Esophagus (tissue), 2 donors: ENCODE results near the gene ACOT12. TPM values are rescaled to one million over a fixed set of nuclear protein-coding genes. Genes with fewer than 3 reads are reported as not detected.

Experiments
- H3K27ac ChIP-seq, 2 donors: one replicate each; pipeline ENCODE4 v1.5.1; 2013; ENCODE audit warnings: low read depth in 2 of 2, mild to moderate bottlenecking in 2 of 2, inconsistent platforms in 1 of 2, low read length in 1 of 2, moderate library complexity in 1 of 2
- H3K27me3 ChIP-seq, 2 donors: one replicate each; pipeline ENCODE4 v1.6.1; 2013; ENCODE audit warnings: low read length in 2 of 2, control low read depth in 1 of 2, mild to moderate bottlenecking in 1 of 2; ENCODE audit not compliant: insufficient read depth in 2 of 2, control insufficient read depth in 1 of 2
- H3K36me3 ChIP-seq, 2 donors: one replicate each; pipeline ENCODE4 v1.6.1; 2013; ENCODE audit warnings: low read length in 1 of 2; ENCODE audit not compliant: control insufficient read depth in 2 of 2, insufficient read depth in 2 of 2
- H3K4me1 ChIP-seq, 2 donors: one replicate each; pipeline ENCODE4 v1.6.1; 2013; ENCODE audit warnings: low read length in 1 of 2; ENCODE audit not compliant: control insufficient read depth in 2 of 2, insufficient read depth in 2 of 2
- H3K4me3 ChIP-seq, 2 donors: one replicate each; pipeline ENCODE4 v1.5.1; 2013; ENCODE audit warnings: low read length in 2 of 2, mild to moderate bottlenecking in 2 of 2, low read depth in 1 of 2, moderate library complexity in 1 of 2
- H3K9me3 ChIP-seq, 2 donors: one replicate each; pipeline ENCODE4 v1.6.1; 2013; ENCODE audit warnings: mild to moderate bottlenecking in 2 of 2, low read depth in 1 of 2, low read length in 1 of 2, moderate library complexity in 1 of 2; ENCODE audit not compliant: control insufficient read depth in 2 of 2, insufficient read depth in 1 of 2
- WGBS, 2 donors: extraction: QIAGEN DNeasy Blood & Tissue Kit; methylation state at CpG; one replicate each; pipeline ENCODE4 v1.1.7; 2013; 5-methylcytosine and 5-hydroxymethylcytosine counted together
- polyA plus RNA-seq, 2 donors: library from polyadenylated mRNA; stranded (reverse); fragments of 200-250 nt; gene quantifications; one replicate each; pipeline ENCODE4 v1.2.3, GENCODE V29; 2013
- donor health status: healthy with polysubstance abuse.
- donor health status: Bipolar disorder and iron deficiency.

ACOT12 gene
- polyA plus RNA-seq, 2 donors: not detected

DNA sequence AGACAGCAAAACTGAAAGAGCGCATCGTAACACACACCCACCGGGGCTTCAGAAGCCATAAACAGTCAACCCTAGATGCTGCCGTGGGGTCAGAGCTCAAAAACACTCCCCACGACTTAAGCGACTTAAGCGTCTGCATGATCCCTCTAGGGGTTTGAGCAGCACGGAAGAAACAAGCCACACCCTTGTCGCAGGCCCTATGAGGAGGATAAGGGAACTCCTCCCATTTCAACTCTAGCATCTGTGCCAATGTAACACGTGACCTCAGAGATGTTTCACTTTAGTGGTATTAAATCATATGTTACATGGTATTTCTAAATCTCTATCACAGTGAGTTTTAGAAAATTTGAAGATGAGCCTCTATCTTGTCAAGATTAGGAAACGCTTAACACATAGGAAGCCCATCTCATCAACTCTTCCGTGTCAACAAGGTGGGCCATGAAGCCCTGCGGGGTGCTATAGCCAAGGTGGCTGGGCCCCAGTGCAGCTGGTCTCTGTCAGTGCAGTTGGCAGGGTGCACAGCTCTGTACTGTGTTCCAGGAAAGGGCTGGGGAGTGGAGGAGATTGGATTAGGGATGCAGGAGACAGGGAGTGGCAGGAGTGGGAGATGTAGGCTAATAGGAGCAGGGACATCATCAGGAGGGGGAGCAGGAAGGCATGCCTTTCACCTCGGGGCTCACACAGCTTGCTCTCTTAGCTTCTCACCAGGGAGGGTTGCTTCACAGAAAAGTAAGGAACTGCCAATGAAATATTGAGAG is 59.5 kb downstream of the ACOT12 start:
- Histone ChIP-seq H3K27me3 (no peaks in the 10 kb centered on the region), H3K36me3 (no peaks in the 10 kb centered on the region), H3K9me3 (no peaks in the 10 kb centered on the region), H3K27ac (no peak overlapping the region), H3K4me3 (no peak overlapping the region), H3K4me1 (no peaks in the 10 kb centered on the region)
- 75 to 78% methylated on average over 14 of the region's 14 CpGs for WGBS, 2 donors

DNA sequence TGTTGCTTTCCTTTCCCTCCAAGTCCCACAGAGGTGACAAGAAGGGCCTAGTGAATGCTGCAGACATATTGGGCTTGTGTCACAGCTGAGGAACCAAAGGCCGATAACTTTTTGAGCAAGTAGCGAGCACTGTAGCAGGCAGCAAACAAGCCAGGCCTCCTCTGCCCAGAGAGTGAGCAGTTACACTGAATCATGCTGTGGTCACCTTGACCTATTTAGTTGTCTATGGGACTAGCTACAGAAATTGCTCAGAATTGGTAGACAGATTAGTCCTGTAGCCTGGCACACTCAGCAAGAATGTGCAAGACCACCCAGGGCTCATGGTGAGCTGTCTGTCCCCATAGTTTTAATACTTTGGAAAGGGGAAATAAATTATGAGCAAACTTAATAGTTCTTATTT is 67.4 kb downstream of the ACOT12 start:
- Histone ChIP-seq H3K36me3 (no peaks in the 10 kb centered on the region), H3K9me3 (no peaks in the 10 kb centered on the region), H3K27me3 (no peaks in the 10 kb centered on the region), H3K4me1 (no peaks in the 10 kb centered on the region), H3K27ac (no peak overlapping the region), H3K4me3 (no peak overlapping the region)
- WGBS, 2 donors: 86 to 99% methylated on average over 2 of the region's 2 CpGs

DNA sequence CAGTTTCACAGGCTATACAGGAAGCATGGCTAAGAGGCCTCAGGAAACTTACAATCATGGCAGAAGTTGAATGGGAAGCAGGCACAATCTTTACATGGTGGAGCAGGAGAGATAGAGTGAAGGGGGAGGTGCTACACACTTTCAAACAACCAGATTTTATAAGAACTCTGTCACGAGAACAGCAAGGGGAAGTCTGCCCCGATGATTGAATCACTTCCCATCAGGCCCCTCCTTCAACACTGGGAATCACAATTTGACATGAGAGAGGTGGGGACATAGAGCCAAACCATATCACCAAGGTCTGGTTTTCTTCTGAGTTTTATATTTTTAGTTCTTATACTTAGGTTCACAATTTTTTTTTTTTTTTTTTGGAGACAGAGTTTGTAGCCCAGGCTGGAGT is 76.4 kb downstream of the ACOT12 start:
- Histone ChIP-seq H3K27me3 (no peaks in the 10 kb centered on the region), H3K4me1 (no peaks in the 10 kb centered on the region), H3K36me3 (no peaks in the 10 kb centered on the region), H3K27ac (no peak overlapping the region), H3K4me3 (no peak overlapping the region), H3K9me3 (no peaks in the 10 kb centered on the region)
- 54 to 65% methylated on average over 2 of the region's 2 CpGs for WGBS, 2 donors

DNA sequence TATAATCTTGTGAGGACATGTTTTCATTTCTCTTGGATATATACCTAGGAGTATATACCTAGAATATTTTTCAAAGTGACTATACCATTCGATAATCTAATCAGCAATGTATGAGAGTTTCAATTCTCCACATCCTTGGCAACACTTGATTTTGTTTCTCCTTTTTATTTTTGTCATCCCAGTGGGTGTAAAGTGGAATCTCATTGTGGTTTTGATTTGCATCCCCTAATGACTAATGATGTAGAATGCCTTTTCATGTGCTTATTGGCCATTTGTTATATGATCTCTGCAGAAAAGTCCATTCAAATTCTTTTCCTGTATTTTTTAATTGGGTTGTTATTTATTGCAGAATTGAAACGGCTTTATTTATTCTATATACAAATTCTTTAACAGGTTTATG is 77.4 kb downstream of the ACOT12 start:
- Histone ChIP-seq H3K4me1 (no peaks in the 10 kb centered on the region), H3K9me3 (no peaks in the 10 kb centered on the region), H3K4me3 (no peak overlapping the region), H3K27ac (no peak overlapping the region), H3K27me3 (no peaks in the 10 kb centered on the region), H3K36me3 (no peaks in the 10 kb centered on the region)
- 84 to 85% methylated on average over 2 of the region's 2 CpGs for WGBS, 2 donors

DNA sequence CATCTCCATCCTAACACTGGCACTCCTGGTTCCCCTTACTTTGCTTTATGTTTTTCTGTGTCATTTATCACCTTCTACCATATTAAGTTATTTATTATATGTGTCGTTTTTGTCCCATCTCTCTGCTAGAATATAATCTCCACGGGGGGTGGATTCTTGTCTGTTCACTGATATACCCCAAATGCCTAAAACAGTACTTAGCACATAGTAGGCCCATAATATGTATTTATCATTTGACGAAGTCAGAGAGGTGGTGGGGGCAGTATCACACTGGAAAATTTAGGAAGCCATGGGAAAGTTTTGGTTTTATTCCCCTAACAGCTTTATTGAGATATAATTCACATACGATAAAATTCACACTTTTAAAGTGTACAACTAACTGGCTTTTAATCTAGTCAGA is 78.1 kb downstream of the ACOT12 start:
- Histone ChIP-seq H3K27ac (no peak overlapping the region), H3K27me3 (no peaks in the 10 kb centered on the region), H3K36me3 (peaks cover 0 to 4% of the 10 kb centered on the region in 2 donors), H3K4me1 (no peaks in the 10 kb centered on the region), H3K9me3 (no peaks in the 10 kb centered on the region), H3K4me3 (no peak overlapping the region)
- 90 to 93% methylated on average over 4 of the region's 4 CpGs for WGBS, 2 donors

DNA sequence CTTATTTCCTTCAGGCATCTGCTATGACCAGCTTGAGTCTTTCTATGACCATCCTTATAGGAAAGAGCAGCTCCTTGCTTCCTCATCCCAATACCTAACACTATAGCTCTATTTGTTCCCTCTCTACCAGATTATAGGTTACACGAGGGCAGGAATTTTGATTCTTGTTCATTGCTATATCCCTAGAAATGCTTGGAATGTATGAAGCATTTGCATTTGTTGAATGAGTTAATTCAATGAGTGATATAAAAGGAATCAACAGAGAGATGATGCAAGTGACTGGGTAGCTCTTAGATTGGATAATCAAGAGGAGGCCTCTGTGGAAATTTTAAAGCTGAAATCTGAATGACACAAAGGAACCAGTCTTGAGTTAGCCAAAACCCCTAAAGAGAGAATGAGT is 78.6 kb downstream of the ACOT12 start:
- Histone ChIP-seq H3K27ac (no peak overlapping the region), H3K27me3 (no peaks in the 10 kb centered on the region), H3K4me1 (no peaks in the 10 kb centered on the region), H3K36me3 (peaks cover 0 to 7% of the 10 kb centered on the region in 2 donors), H3K4me3 (no peak overlapping the region), H3K9me3 (no peaks in the 10 kb centered on the region)
- 77 to 82% methylated on average over 1 of the region's 1 CpG for WGBS, 2 donors

DNA sequence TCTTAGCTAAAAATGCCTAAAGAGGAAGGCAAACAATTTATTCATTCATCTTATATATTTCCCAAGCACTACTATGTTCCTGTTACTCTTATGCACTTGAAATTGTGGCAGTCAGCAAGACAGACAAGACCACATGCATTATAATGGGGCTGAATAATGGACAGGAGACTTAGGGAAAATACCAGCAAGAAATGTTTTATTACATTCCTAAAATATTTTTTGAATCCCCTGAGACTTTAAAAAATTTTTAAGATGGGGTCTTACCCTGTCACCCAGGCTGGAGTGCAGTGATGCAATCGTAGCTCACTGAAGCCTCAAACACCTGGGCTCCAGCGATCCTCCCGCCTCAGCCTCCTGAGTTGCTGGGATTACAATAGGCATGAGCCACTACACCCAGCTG is 79.4 kb downstream of the ACOT12 start:
- Histone ChIP-seq H3K9me3 (no peaks in the 10 kb centered on the region), H3K27me3 (no peaks in the 10 kb centered on the region), H3K4me1 (no peaks in the 10 kb centered on the region), H3K27ac (no peak overlapping the region), H3K36me3 (peaks cover 0 to 7% of the 10 kb centered on the region in 2 donors), H3K4me3 (no peak overlapping the region)
- 97% methylated on average over 3 of the region's 3 CpGs for WGBS, 2 donors

DNA sequence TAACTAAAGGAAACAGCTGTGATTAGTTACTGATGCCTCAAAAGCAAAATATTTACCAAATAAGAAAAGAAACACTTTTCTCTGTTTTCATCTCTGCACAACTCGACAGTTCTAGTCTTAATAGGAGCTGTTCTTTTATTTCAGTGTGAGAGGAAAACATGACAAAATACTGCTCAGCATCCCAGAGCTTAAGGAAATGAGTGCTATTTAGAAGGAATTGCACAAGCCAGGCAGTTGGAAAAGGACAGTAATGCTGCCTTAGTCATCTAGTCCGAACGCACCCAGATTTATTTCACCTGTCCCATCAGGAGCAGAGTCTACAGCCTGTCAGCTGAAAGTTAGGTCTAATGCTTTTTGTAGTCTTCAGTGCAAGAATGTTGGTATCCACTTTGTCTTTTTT is 80.2 kb downstream of the ACOT12 start:
- Histone ChIP-seq H3K27me3 (no peaks in the 10 kb centered on the region), H3K4me1 (no peaks in the 10 kb centered on the region), H3K4me3 (no peak overlapping the region), H3K36me3 (peaks cover 3 to 7% of the 10 kb centered on the region in 2 donors), H3K27ac (no peak overlapping the region), H3K9me3 (no peaks in the 10 kb centered on the region)
- WGBS, 2 donors: 85 to 91% methylated on average over 3 of the region's 3 CpGs

DNA sequence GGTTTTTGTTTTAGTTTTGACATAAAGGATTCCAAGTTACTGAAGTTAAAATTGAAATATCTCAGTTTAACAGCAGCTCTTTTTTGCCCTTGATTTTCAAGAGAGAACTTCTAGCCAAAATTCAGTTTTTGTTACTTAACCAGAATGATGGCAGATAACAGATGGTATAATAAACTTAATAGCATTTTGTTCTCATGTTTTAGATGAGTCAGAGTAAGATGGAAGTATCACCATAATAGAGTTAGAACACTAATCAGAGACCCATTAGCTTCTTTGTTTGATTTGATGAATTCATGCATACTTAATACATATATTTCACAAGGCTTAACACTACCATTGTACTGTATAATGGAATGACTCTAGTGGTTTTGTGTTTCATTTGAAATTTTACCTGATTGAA is 80.7 kb downstream of the ACOT12 start:
- no peaks in the 10 kb centered on the region for H3K9me3 ChIP-seq
- H3K27ac ChIP-seq: no peak overlapping the region
- H3K36me3 ChIP-seq: peaks cover 3 to 7% of the 10 kb centered on the region in 2 donors
- no peaks in the 10 kb centered on the region for H3K4me1 ChIP-seq
- no peak overlapping the region for H3K4me3 ChIP-seq
- no peaks in the 10 kb centered on the region for H3K27me3 ChIP-seq

DNA sequence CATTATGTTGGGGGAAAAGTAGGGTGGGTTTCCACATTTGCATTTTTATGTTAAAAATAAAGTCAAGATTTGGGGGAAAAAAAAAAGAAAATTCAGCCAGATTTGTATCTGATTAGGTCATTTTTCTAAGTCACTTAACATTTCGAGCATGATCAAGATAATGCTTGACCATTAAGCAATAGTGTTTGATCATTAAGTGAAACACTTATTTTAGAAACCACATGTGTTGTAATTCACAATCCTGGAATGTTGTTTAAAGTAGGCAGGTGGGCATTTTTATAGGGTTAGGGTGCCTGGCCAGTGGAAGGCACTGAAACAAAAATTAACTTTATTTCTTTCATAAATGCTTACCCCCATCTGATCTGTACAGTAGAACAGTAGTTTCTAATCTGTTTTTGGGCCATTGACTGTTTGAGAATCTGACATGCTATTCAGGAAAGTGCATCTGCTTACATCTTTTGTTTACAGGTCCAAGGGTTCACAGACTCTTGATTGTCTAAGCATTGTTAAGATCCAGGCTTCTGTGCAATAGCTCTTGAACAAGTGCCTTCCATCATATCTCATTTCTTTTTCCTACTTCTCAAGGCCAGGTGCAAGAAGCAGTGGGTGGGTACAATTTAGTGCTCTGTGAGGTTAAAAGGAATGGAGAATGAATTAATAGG is 83.4 kb downstream of the ACOT12 start:
- WGBS, 2 donors: 84 to 90% methylated on average over 1 of the region's 1 CpG
- Histone ChIP-seq H3K36me3 (peaks cover 3 to 7% of the 10 kb centered on the region in 2 donors), H3K4me1 (no peaks in the 10 kb centered on the region), H3K9me3 (no peaks in the 10 kb centered on the region), H3K27me3 (no peaks in the 10 kb centered on the region), H3K4me3 (no peak overlapping the region), H3K27ac (no peak overlapping the region)
